K562 (cell line): ENCODE results near the gene CEACAM5. TPM values are rescaled to one million over a fixed set of nuclear protein-coding genes. Genes with fewer than 3 reads are reported as not detected.

ENCODE experiments used
- ATAC-seq: fragments of 200-7000 bp; cut with Tn5 transposase; 3 replicates; pipeline ENCODE4 v1.9.1; 2020; ENCODE audit warnings: moderate library complexity
- BruUV-seq: library from RNA; stranded (reverse); fragments of 400-500 nt; replicated peaks from 2 replicates; lab custom pipeline; 2021; lab: Mats Ljungman, UMichigan
- CTCF ChIA-PET: fragments of 300-600 bp; formaldehyde crosslinking; extraction: SDS; loops from one replicate; lab custom pipeline; 2021; ENCODE audit warnings: low intra/inter-chr PET ratio; lab: Yijun Ruan, JAX
- POLR2A ChIA-PET: fragments of 300-600, 350-650 bp; sonication (Branson Sonifier 250); formaldehyde crosslinking; extraction: SDS; loops from one replicate; lab custom pipeline; 2021; ENCODE audit warnings: antibody characterized with exemption, inconsistent platforms; lab: Yijun Ruan, JAX
- DNase-seq, 4 experiments: peaks; one replicate each; pipeline versions ENCODE4 v3.0.0 to v3.0.0-alpha.2; 2011 to 2018; ENCODE audit warnings: low spot score in 3 of 4, mixed read lengths in 3 of 4; ENCODE audit errors: extremely low read depth in 1 of 4
- FAIRE-seq: peaks from 2 replicates; lab custom pipeline; 2011; peaks lifted over from hg19 to GRCh38; lab: Jason Lieb, UNC
- H2AFZ ChIP-seq: 2 replicates; pipeline ENCODE4 v1.6.0; 2011; ENCODE audit warnings: low read depth, low read length, control low read depth, inconsistent platforms
- H3K27ac ChIP-seq: fragments of 200-600 bp; 3 replicates; pipeline ENCODE4 v1.8.0; 2011; ENCODE audit warnings: low read depth, mild to moderate bottlenecking, control low read depth, inconsistent platforms, low read length, moderate library complexity, mixed read lengths; ENCODE audit errors: extremely low read depth
- H3K27me3 ChIP-seq, 2 experiments: fragments of 300-600 bp in 1 of 2; 2 replicates in 1 of 2; 3 replicates in 1 of 2; pipeline versions ENCODE4 v1.6.0 to v1.8.0; 2011; ENCODE audit warnings: inconsistent platforms in 2 of 2, low read length in 2 of 2, mild to moderate bottlenecking in 1 of 2, mixed read lengths in 1 of 2, moderate library complexity in 1 of 2; ENCODE audit not compliant: control insufficient read depth in 2 of 2, insufficient read depth in 2 of 2
- H3K36me3 ChIP-seq: fragments of 300-600 bp; 3 replicates; pipeline ENCODE4 v1.8.0; 2011; ENCODE audit warnings: mild to moderate bottlenecking, low read length, inconsistent platforms; ENCODE audit not compliant: control insufficient read depth, insufficient read depth
- H3K4me1 ChIP-seq, 2 experiments: fragments of 200-600 bp in 1 of 2; replicated peaks in 1 of 2; 2 replicates in 1 of 2; 3 replicates in 1 of 2; pipeline versions ENCODE4 v1.5.1 to v1.8.0; 2011; ENCODE audit warnings: inconsistent platforms in 2 of 2, low read length in 2 of 2, mild to moderate bottlenecking in 1 of 2, mixed read lengths in 1 of 2, moderate library complexity in 1 of 2; ENCODE audit not compliant: control insufficient read depth in 2 of 2, insufficient read depth in 2 of 2
- H3K4me2 ChIP-seq: 2 replicates; pipeline ENCODE4 v1.6.1; 2011; ENCODE audit warnings: low read length, control low read depth, inconsistent platforms, mixed read lengths; ENCODE audit not compliant: insufficient read depth
- H3K4me3 ChIP-seq: fragments of 200-600 bp; sonication (generic), shearing (Covaris generic); 2 replicates; pipeline ENCODE4 v1.5.1; 2016; ENCODE audit warnings: control low read depth, inconsistent platforms
- H3K79me2 ChIP-seq: fragments of 200-600 bp; 3 replicates; pipeline ENCODE4 v1.8.0; 2011; ENCODE audit warnings: low read length, inconsistent platforms; ENCODE audit not compliant: control insufficient read depth, insufficient read depth
- H3K9ac ChIP-seq, 2 experiments: 2 replicates each; pipeline versions ENCODE4 v1.6.0 to v1.6.1; 2011; ENCODE audit warnings: low read depth in 2 of 2, low read length in 2 of 2, control low read depth in 1 of 2, inconsistent platforms in 1 of 2, mild to moderate bottlenecking in 1 of 2, mixed read lengths in 1 of 2; ENCODE audit not compliant: insufficient read depth in 1 of 2
- H3K9me1 ChIP-seq: one replicate; pipeline ENCODE4 v1.6.0; 2011; ENCODE audit warnings: inconsistent platforms, mild to moderate bottlenecking, low read length, moderate library complexity; ENCODE audit not compliant: control insufficient read depth, insufficient read depth
- H3K9me3 ChIP-seq: replicated peaks from 2 replicates; pipeline ENCODE4 v1.5.1; 2011; ENCODE audit warnings: low read depth, low read length, inconsistent platforms; ENCODE audit not compliant: control insufficient read depth, insufficient read depth
- H4K20me1 ChIP-seq: replicated peaks from 2 replicates; pipeline ENCODE4 v1.6.1; 2011; ENCODE audit warnings: low read length, inconsistent platforms, mixed read lengths; ENCODE audit not compliant: control insufficient read depth, insufficient read depth
- BRF1 ChIP-seq: IDR thresholded peaks from 3 replicates; pipeline ENCODE4 v1.6.1; 2011; ENCODE audit warnings: borderline replicate concordance, mild to moderate bottlenecking; ENCODE audit not compliant: insufficient read length; ENCODE audit errors: extremely low read depth
- BRF2 ChIP-seq: IDR thresholded peaks from 3 replicates; pipeline ENCODE4 v1.6.1; 2011; ENCODE audit warnings: borderline replicate concordance, mild to moderate bottlenecking; ENCODE audit not compliant: insufficient read length, insufficient read depth
- C11orf30 ChIP-seq: fragments of 450-650 bp; IDR thresholded peaks from 2 replicates; pipeline ENCODE4 v1.6.1; 2016; ENCODE audit warnings: low read depth, mild to moderate bottlenecking
- GTF2E2 ChIP-seq: fragments of 200-800 bp; sonication (Bioruptor generic); IDR thresholded peaks from 2 replicates; pipeline ENCODE4 v1.6.1; 2016; ENCODE audit warnings: missing genetic modification characterization, missing compliant biosample characterization
- SAP30 ChIP-seq: fragments of 200-600 bp; sonication (generic); IDR thresholded peaks from 2 replicates; pipeline ENCODE4 v1.6.1; 2012; ENCODE audit warnings: borderline replicate concordance, low read depth, mild to moderate bottlenecking, moderate library complexity, low read length, control low read depth, inconsistent platforms; ENCODE audit not compliant: insufficient read depth, poor library complexity, severe bottlenecking
- SMAD3 ChIP-seq: fragments of 450-650 bp; formaldehyde crosslinking; conservative IDR thresholded peaks from 2 replicates; pipeline ENCODE4 v1.4.0; 2020; ENCODE audit warnings: mild to moderate bottlenecking
- ZNF644 ChIP-seq: fragments of 200-800 bp; sonication (Bioruptor generic); IDR thresholded peaks from 2 replicates; pipeline ENCODE4 v1.6.1; 2016; ENCODE audit warnings: low read depth, missing genetic modification characterization, missing compliant biosample characterization
- WGBS: fragments of 100-300 bp; shearing (Covaris generic); methylation state at CpG from one replicate; pipeline ENCODE4 v1.1.6; 2016; ENCODE audit warnings: low coverage, mixed read lengths; ENCODE audit not compliant: insufficient coverage; ENCODE audit errors: missing lambda C conversion rate; 5-methylcytosine and 5-hydroxymethylcytosine counted together
- in situ Hi-C: fragments of 300-500 bp; cut with MboI; formaldehyde crosslinking; loops from 4 replicates; pipeline ENCODE4 v1.15.0; 2018; ENCODE audit warnings: inconsistent platforms, mixed read lengths
- intact Hi-C: fragments of 100-400 bp; cut with micrococcal nuclease; formaldehyde crosslinking; loops from 2 replicates; pipeline ENCODE4 v1.14.2; 2022
- polyA plus RNA-seq, 8 experiments: library from polyadenylated mRNA; depleted of rRNA in 4 of 8; stranded (reverse) in 5 of 8; unstranded in 3 of 8; fragments of >200 nt; fragmentation: Nextera tagmentation in 2 of 8; fragmentation: Illumina TruSeq in 1 of 8; extraction: Ambion mirVana in 2 of 8; extraction: Trizol in 1 of 8; gene quantifications; 2 replicates each; pipeline versions ENCODE4 v1.2.1 to v1.2.3, GENCODE V29; 2011 to 2014; ENCODE audit warnings: inconsistent platforms in 1 of 8, missing spikeins in 1 of 8
- total RNA-seq, 7 experiments: library from RNA; depleted of rRNA in 6 of 7; stranded (reverse); fragments of >200 nt in 6 of 7; fragmentation: Illumina TruSeq in 2 of 7; extraction: Trizol in 2 of 7; gene quantifications; 2 replicates each; pipeline versions ENCODE4 v1.2.1 to v1.2.3, GENCODE V29; 2011 to 2021; ENCODE audit warnings: low replicate concordance in 1 of 7

The CEACAM5 gene
- total and polyA plus RNA-seq, 9 of the 15 experiments (the other 6 are each of a cell fraction or from before 2014, with no cell fraction given) = 0.33 TPM; not detected in 8

- Histone ChIP-seq H3K36me3 (no peaks in the 10 kb centered on the region), H3K27me3 (peaks cover 3 to 15% of the 10 kb centered on the region in 2 experiments; a peak in 4 of 5 replicates), H3K9ac (no peak overlapping the region), H3K27ac (no peak overlapping the region), H3K9me1 (no peaks in the 10 kb centered on the region), H3K4me2 (no peak overlapping the region), H2AFZ (no peak overlapping the region), H4K20me1 (peaks cover 6% of the 10 kb centered on the region), H3K4me1 (peaks cover 0 to 7% of the 10 kb centered on the region in 2 experiments; a peak in 2 of 5 replicates)
- WGBS = 2% methylated on average over 8 of the region's 8 CpGs
- ChIA-PET CTCF (no interaction called here), POLR2A (no interaction called here)
- in situ Hi-C loops = loop anchor here (5.0 kb wide), 1 partner anchor 37 kb away; no protein-coding TSS in a partner anchor
- FAIRE-seq = no peak
- intact Hi-C loops = no loop called here
- no TSS peak for BruUV-seq
- ATAC-seq = no peak
- no peak for TF ChIP-seq BRF2
- no peak for TF ChIP-seq C11orf30
- no peak for TF ChIP-seq BRF1
- TF ChIP-seq GTF2E2 (tag) = no peak
- no peak for TF ChIP-seq SMAD3
- TF ChIP-seq ZNF644 (tag) = no peak
- TF ChIP-seq SAP30 = no peak
- TF ChIP-seq, all 486 proteins: peak for 0
- Histone ChIP-seq H3K79me2 (no peaks in the 10 kb centered on the region), H3K9me3 (no peaks in the 10 kb centered on the region), H3K4me3 (no peak overlapping the region)
- no peak for DNase-seq
Observed at GRCh38 chr19:41709951-41710645, 1.7 kb downstream of the CEACAM5 start.
